ENCODE measurements around the gene BACE2. TPM values are rescaled to one million over a fixed set of nuclear protein-coding genes. Genes with fewer than 3 reads are reported as not detected.

BACE2 gene
- total RNA-seq, 3 donors from 2014 or later = 37.2 to 115 (median 51.2) TPM

DNA sequence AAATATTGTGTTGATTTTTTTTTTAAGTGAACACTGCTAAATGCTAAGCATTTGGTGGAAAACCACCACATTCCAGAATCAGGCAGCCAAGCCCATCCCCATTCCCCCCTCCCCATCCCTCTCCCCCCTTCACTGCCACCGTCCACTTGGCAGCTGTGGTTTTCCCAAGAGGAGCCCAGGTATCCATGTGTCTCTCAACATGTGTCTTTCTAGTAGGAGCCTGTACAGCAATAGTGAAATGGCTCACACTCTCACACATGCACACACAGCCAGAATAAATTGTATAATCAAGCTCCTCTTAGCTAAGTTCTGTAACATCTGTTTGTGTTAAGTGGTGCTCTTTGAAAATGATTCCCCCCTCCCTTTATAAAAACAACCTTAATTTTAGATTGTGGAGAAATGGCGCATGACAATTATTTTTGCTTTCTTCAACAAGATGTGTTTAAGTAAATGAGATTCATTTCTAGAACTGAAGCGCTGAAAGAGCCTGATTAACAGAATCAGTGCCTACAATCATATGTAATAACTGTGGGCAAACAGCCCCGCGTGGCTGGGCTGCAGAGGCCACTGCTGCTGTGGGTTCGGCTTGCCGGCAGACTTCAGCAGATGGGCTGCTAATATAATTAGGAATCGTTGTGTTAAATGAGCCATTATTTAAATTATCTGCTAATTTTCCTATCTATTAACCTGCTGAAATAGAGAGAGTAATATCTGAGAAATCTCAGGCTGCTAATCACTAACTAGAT lies 43.3 kb downstream of the BACE2 start:
- intact Hi-C loops (cut with DNase I, micrococcal nuclease) = no loop called here
- Histone ChIP-seq H3K9me3 (no peaks in the 10 kb centered on the region), H3K36me3 (ENCODE audit: low read depth) (no peaks in the 10 kb centered on the region), H3K4me3 (no peak overlapping the region), H3K4me1 (ENCODE audit: low read depth) (peaks cover 4% of the 10 kb centered on the region)
- no peak for ATAC-seq
- TF ChIP-seq, protein P1, sequence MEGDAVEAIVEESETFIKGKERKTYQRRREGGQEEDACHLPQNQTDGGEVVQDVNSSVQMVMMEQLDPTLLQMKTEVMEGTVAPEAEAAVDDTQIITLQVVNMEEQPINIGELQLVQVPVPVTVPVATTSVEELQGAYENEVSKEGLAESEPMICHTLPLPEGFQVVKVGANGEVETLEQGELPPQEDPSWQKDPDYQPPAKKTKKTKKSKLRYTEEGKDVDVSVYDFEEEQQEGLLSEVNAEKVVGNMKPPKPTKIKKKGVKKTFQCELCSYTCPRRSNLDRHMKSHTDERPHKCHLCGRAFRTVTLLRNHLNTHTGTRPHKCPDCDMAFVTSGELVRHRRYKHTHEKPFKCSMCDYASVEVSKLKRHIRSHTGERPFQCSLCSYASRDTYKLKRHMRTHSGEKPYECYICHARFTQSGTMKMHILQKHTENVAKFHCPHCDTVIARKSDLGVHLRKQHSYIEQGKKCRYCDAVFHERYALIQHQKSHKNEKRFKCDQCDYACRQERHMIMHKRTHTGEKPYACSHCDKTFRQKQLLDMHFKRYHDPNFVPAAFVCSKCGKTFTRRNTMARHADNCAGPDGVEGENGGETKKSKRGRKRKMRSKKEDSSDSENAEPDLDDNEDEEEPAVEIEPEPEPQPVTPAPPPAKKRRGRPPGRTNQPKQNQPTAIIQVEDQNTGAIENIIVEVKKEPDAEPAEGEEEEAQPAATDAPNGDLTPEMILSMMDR (IDR thresholded peaks at IDR 0.05) = no peak
- no peak for DNase-seq

DNA sequence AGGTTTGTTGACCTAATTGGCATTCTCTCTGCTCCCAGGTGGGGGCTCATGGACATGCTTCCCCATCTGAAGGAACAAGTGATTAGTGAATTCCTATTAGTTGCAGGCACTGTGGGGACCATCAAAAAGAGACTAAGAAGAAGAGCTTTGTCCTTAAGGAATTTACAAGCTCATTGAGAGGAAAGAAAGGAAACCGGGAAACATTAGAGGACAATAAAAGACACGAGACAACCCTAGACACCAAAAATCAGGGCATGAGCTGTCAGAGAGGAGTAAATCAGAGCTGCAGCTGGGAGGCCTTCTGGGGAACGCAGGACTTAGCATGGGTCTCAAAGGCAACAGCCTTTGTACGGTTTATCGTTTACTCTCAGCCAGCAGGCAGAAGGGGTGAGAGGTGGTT lies 45.1 kb downstream of the BACE2 start:
- Histone ChIP-seq H3K4me3 (no peak overlapping the region), H3K4me1 (ENCODE audit: low read depth) (peaks cover 11% of the 10 kb centered on the region), H3K36me3 (ENCODE audit: low read depth) (no peaks in the 10 kb centered on the region), H3K9me3 (no peaks in the 10 kb centered on the region)
- no peak for DNase-seq
- ATAC-seq = no peak
- TF ChIP-seq, protein P1 (IDR thresholded peaks at IDR 0.05) = no peak
- intact Hi-C loops (cut with DNase I, micrococcal nuclease) = no loop called here

DNA sequence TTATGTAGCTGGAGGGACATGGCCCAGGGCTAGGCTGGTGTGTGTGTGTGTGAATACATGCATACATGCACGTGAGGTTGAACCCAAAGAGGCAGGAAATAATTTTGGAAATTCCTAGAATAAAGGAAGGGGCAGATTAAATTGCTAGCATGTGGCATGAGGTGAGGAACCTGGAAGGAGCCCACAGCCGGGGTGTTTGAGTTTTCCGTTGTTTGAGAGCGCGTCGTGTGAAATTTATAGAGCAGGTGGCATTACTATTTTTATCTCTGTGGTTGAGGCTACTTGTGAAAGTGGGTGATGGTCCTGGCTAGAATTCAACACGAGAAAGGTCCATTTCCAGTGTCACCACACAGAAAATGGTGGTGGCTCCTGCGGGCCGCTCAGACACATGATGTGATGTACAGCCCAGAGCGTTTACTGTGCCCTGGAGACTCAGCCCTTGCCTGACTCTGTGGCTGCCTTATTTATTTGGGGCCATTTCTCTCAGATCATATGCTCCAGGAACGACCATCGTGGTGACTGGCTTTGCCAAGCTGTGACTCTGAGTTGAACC lies 48.0 kb downstream of the BACE2 start:
- peaks cover 15% of the 10 kb centered on the region for H3K4me1 ChIP-seq (ENCODE audit: low read depth)
- DNase-seq = no peak
- ATAC-seq = no peak
- no peaks in the 10 kb centered on the region for H3K9me3 ChIP-seq
- TF ChIP-seq, protein P1 (IDR thresholded peaks at IDR 0.05) = no peak
- intact Hi-C loops (cut with DNase I, micrococcal nuclease) = no loop called here
- H3K4me3 ChIP-seq = no peak overlapping the region
- H3K36me3 ChIP-seq (ENCODE audit: low read depth) = no peaks in the 10 kb centered on the region

DNA sequence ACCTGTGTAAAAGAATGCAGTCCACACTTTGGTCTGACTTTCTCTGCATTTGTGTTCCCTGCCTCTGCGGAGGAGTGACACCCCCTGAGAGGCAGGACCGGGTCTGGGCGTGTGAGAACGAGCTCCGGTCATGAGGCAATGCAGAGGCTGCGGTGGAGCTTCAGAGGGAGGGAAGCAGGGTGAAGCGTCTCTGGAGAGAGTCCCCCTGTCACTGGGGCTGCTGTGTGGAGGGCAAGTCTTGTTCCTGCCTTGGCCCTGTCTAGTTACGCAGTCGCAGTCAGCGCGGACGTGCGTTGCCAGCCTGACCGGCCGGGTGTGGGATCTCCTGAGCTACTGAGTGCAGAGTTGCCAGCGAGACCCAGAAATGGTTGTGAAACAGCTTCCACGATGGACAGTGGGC lies 48.5 kb downstream of the BACE2 start:
- no peak for DNase-seq

DNA sequence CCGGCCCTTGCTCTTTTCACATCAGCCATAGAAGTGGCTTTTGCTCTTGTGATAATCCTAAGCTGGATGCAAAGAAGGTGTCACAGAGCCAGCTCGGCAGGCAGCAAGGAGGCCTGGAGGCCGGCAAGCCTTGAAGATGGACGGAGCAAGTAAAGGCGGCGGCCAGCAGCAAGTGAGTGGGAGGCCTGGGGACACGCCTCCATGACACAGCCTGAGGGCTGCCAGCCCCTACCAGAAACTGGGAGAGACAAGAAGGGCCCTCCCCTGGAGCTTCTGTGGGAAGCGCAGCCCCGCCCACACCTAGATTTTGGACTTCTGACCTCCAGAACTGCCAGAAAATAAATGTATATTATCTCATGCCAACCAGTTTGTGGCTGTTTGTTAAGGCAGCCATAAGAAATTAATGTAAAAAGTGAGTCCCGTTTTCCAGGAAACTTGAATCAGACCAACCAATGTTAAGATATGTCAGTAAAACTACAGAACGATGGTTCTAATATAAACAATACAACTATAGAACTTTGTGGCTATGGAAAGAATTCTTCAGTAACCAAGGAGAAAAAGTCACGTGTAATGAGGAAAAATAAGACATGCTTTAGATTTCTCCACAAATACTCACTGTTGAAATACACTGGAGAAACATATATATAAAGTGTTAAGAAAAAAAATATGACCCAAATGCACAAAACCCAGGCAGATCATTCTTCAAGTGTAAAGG lies 49.9 kb downstream of the BACE2 start:
- DNase-seq (peak; percentile 78 to 85 (median 79)), ATAC-seq (peak; percentile 96)
- Histone ChIP-seq H3K9me3 (no peaks in the 10 kb centered on the region), H3K36me3 (ENCODE audit: low read depth) (no peaks in the 10 kb centered on the region), H3K4me1 (ENCODE audit: low read depth) (peaks cover 15% of the 10 kb centered on the region), H3K4me3 (no peak overlapping the region)
- TF ChIP-seq, protein P1 (IDR thresholded peaks at IDR 0.05) = no peak
- intact Hi-C loops (cut with DNase I, micrococcal nuclease) = no loop called here

More for the DNA sequence above, 48.5 kb downstream of the BACE2 start:
- TF ChIP-seq, protein P1 (IDR thresholded peaks at IDR 0.05) = no peak
- Histone ChIP-seq H3K36me3 (ENCODE audit: low read depth) (no peaks in the 10 kb centered on the region), H3K4me3 (no peak overlapping the region), H3K9me3 (no peaks in the 10 kb centered on the region), H3K4me1 (ENCODE audit: low read depth) (peaks cover 15% of the 10 kb centered on the region)
- no peak for ATAC-seq
- intact Hi-C loops (cut with DNase I, micrococcal nuclease) = no loop called here

All from mucosa of descending colon (tissue), 3 donors.